H9 (cell line): Measurements from ENCODE around the gene CHADL. TPM values are rescaled to one million over a fixed set of nuclear protein-coding genes. Genes with fewer than 3 reads are reported as not detected.

Experiments
- DNase-seq: peaks from one replicate; pipeline ENCODE4 v3.0.0-alpha.2; 2017
- H2AFZ ChIP-seq: one replicate; pipeline ENCODE4 v1.6.1; 2013; ENCODE audit warnings: mild to moderate bottlenecking, low read length, control low read depth, moderate library complexity
- H2AK5ac ChIP-seq: 2 replicates; pipeline ENCODE4 v1.6.1; 2013; ENCODE audit warnings: low read length, control low read depth, mixed read lengths; ENCODE audit not compliant: insufficient read length
- H2BK120ac ChIP-seq: one replicate; pipeline ENCODE4 v1.6.1; 2013; ENCODE audit warnings: low read depth, mild to moderate bottlenecking, low read length, control low read depth, inconsistent platforms; ENCODE audit not compliant: poor library complexity, severe bottlenecking
- H2BK12ac ChIP-seq: 2 replicates; pipeline ENCODE4 v1.6.1; 2013; ENCODE audit warnings: low read length, control low read depth, mixed read lengths, low read depth; ENCODE audit not compliant: insufficient read length
- H2BK15ac ChIP-seq: 2 replicates; pipeline ENCODE4 v1.6.1; 2013; ENCODE audit warnings: low read depth, low read length, control low read depth
- H2BK20ac ChIP-seq: one replicate; pipeline ENCODE4 v1.6.1; 2013; ENCODE audit warnings: low read depth, mild to moderate bottlenecking, low read length, control low read depth, inconsistent platforms; ENCODE audit not compliant: poor library complexity, severe bottlenecking
- H2BK5ac ChIP-seq: 2 replicates; pipeline ENCODE4 v1.6.1; 2013; ENCODE audit warnings: low read length, control low read depth, mixed read lengths; ENCODE audit not compliant: insufficient read length
- H3K14ac ChIP-seq: 2 replicates; pipeline ENCODE4 v1.6.1; 2013; ENCODE audit warnings: low read length, control low read depth; ENCODE audit not compliant: insufficient read depth
- H3K18ac ChIP-seq: 2 replicates; pipeline ENCODE4 v1.6.1; 2013; ENCODE audit warnings: low read depth, mild to moderate bottlenecking, mixed read lengths, low read length, control low read depth; ENCODE audit not compliant: insufficient read length
- H3K23ac ChIP-seq: 2 replicates; pipeline ENCODE4 v1.6.1; 2013; ENCODE audit warnings: low read length, control low read depth, mixed read lengths, low read depth; ENCODE audit not compliant: insufficient read length
- H3K23me2 ChIP-seq: 2 replicates; pipeline ENCODE4 v1.6.1; 2013; ENCODE audit warnings: low read depth, mild to moderate bottlenecking, mixed read lengths, low read length, control low read depth; ENCODE audit not compliant: insufficient read length, poor library complexity, severe bottlenecking
- H3K27ac ChIP-seq: 2 replicates; pipeline ENCODE4 v1.5.1; 2013; ENCODE audit warnings: low read length, control low read depth, mixed read lengths, low read depth; ENCODE audit not compliant: insufficient read length
- H3K27me3 ChIP-seq: 2 replicates; pipeline ENCODE4 v1.6.1; 2013; ENCODE audit warnings: low read length, control low read depth, inconsistent platforms; ENCODE audit not compliant: insufficient read depth
- H3K4ac ChIP-seq: 2 replicates; pipeline ENCODE4 v1.6.1; 2013; ENCODE audit warnings: low read depth, mild to moderate bottlenecking, control low read depth, inconsistent platforms, low read length, moderate library complexity
- H3K4me1 ChIP-seq: 2 replicates; pipeline ENCODE4 v1.6.1; 2013; ENCODE audit warnings: low read length, control low read depth, inconsistent platforms; ENCODE audit not compliant: insufficient read depth
- H3K4me2 ChIP-seq: 2 replicates; pipeline ENCODE4 v1.6.1; 2013; ENCODE audit warnings: low read length, control low read depth, mixed read lengths; ENCODE audit not compliant: insufficient read length, insufficient read depth
- H3K56ac ChIP-seq: 2 replicates; pipeline ENCODE4 v1.6.1; 2013; ENCODE audit warnings: low read depth, mild to moderate bottlenecking, mixed read lengths, low read length, control low read depth; ENCODE audit not compliant: insufficient read length
- H3K79me1 ChIP-seq: 2 replicates; pipeline ENCODE4 v1.6.1; 2013; ENCODE audit warnings: low read depth, mild to moderate bottlenecking, moderate library complexity, low read length, control low read depth, inconsistent platforms; ENCODE audit not compliant: insufficient read depth, poor library complexity, severe bottlenecking
- H3K79me2 ChIP-seq: 2 replicates; pipeline ENCODE4 v1.6.1; 2013; ENCODE audit warnings: low read length, control low read depth, inconsistent platforms; ENCODE audit not compliant: insufficient read depth
- H3K9ac ChIP-seq: 2 replicates; pipeline ENCODE4 v1.6.1; 2013; ENCODE audit warnings: low read length, control low read depth, mixed read lengths; ENCODE audit not compliant: insufficient read length; ENCODE audit errors: extremely low read depth
- H3K9me3 ChIP-seq: one replicate; pipeline ENCODE4 v1.6.1; 2013; ENCODE audit warnings: low read depth, low read length, inconsistent platforms; ENCODE audit not compliant: control insufficient read depth
- H3T11ph ChIP-seq: one replicate; pipeline ENCODE4 v1.6.1; 2013; ENCODE audit warnings: mild to moderate bottlenecking, low read length, control low read depth, inconsistent platforms
- H4K20me1 ChIP-seq: one replicate; pipeline ENCODE4 v1.6.1; 2013; ENCODE audit not compliant: control insufficient read depth, insufficient read length, insufficient read depth
- H4K5ac ChIP-seq: 2 replicates; pipeline ENCODE4 v1.6.1; 2013; ENCODE audit warnings: low read depth, mild to moderate bottlenecking, mixed read lengths, low read length, control low read depth; ENCODE audit not compliant: insufficient read length
- H4K8ac ChIP-seq: replicated peaks from 2 replicates; pipeline ENCODE4 v1.6.1; 2013; ENCODE audit warnings: low read length, control low read depth, mixed read lengths, low read depth; ENCODE audit not compliant: insufficient read length
- H4K91ac ChIP-seq: 2 replicates; pipeline ENCODE4 v1.6.1; 2013; ENCODE audit warnings: low read depth, mild to moderate bottlenecking, moderate library complexity, mixed read lengths, low read length, control low read depth; ENCODE audit not compliant: insufficient read length
- H3K27ac Mint-ChIP-seq, 3 experiments: 2 replicates in 2 of 3; 3 replicates in 1 of 3; pipeline ENCODE4 v1.8.0; 2020 to 2021; ENCODE audit warnings: mixed read lengths in 3 of 3, mild to moderate bottlenecking in 1 of 3, moderate library complexity in 1 of 3
- H3K27me3 Mint-ChIP-seq: 2 replicates; pipeline ENCODE4 v1.8.0; 2021; ENCODE audit warnings: low read depth, mild to moderate bottlenecking, moderate library complexity, mixed read lengths
- H3K36me3 Mint-ChIP-seq, 3 experiments: 2 replicates in 2 of 3; 3 replicates in 1 of 3; pipeline ENCODE4 v1.8.0; 2020 to 2021; ENCODE audit warnings: low read depth in 3 of 3, mixed read lengths in 3 of 3; ENCODE audit not compliant: insufficient read depth in 1 of 3
- H3K4me1 Mint-ChIP-seq, 2 experiments: 2 replicates each; pipeline ENCODE4 v1.8.0; 2020; ENCODE audit warnings: mixed read lengths in 2 of 2
- H3K4me3 Mint-ChIP-seq, 2 experiments: 2 replicates in 1 of 2; 3 replicates in 1 of 2; pipeline ENCODE4 v1.8.0; 2020 to 2021; ENCODE audit warnings: mild to moderate bottlenecking in 2 of 2, mixed read lengths in 2 of 2, moderate library complexity in 1 of 2
- H3K9me3 Mint-ChIP-seq, 2 experiments: 2 replicates in 1 of 2; 3 replicates in 1 of 2; pipeline ENCODE4 v1.8.0; 2020; ENCODE audit warnings: mild to moderate bottlenecking in 2 of 2, mixed read lengths in 2 of 2, moderate library complexity in 1 of 2
- WGBS: extraction: QIAGEN DNeasy Blood & Tissue Kit; methylation state at CpG from one replicate; pipeline ENCODE4 v1.1.7; 2013; ENCODE audit warnings: missing lambda C conversion rate, low lambda C conversion rate, mixed read lengths; ENCODE audit not compliant: insufficient read length; ENCODE audit errors: extremely low coverage; 5-methylcytosine and 5-hydroxymethylcytosine counted together
- total RNA-seq: library from RNA; stranded (reverse); gene quantifications from 2 replicates; pipeline ENCODE4 v1.2.1, GENCODE V29; 2021
- TF ChIP-seq, protein P1 (sequence below): fragments of 200-600 bp; sonication (generic); conservative IDR thresholded peaks from 3 replicates; pipeline ENCODE4 v1.8.0; 2021; ENCODE audit warnings: antibody characterized with exemption, mild to moderate bottlenecking

Gene CHADL
- total RNA-seq, 1 experiment from 2014 or later, result 1.6 TPM

DNA sequence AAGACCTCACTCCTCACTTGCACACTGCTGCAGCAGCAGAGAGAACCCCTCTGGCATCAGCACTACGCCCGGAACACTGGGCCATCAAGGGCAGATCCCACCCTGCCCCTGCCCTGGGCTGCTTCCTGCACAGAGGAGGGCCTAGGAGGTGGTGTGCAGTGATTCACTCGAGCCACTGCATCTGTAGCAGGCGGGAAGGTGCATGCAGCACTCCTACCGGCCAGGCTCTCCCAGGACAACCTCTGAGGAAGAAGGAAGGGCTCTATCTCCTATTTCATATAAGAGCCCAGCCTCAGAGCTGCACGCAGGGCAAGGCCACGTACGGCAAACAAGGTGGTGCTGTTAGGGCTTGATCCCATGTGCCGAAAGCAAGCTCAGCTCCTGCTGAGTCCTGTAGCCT lies 31.1 kb upstream of the CHADL start:
- TF ChIP-seq, protein P1, sequence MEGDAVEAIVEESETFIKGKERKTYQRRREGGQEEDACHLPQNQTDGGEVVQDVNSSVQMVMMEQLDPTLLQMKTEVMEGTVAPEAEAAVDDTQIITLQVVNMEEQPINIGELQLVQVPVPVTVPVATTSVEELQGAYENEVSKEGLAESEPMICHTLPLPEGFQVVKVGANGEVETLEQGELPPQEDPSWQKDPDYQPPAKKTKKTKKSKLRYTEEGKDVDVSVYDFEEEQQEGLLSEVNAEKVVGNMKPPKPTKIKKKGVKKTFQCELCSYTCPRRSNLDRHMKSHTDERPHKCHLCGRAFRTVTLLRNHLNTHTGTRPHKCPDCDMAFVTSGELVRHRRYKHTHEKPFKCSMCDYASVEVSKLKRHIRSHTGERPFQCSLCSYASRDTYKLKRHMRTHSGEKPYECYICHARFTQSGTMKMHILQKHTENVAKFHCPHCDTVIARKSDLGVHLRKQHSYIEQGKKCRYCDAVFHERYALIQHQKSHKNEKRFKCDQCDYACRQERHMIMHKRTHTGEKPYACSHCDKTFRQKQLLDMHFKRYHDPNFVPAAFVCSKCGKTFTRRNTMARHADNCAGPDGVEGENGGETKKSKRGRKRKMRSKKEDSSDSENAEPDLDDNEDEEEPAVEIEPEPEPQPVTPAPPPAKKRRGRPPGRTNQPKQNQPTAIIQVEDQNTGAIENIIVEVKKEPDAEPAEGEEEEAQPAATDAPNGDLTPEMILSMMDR, result no peak

More for the DNA sequence above, 31.1 kb upstream of the CHADL start:
- Histone ChIP-seq H3K4me2 (no peak overlapping the region), H2AK5ac (no peak overlapping the region), H2BK120ac (no peak overlapping the region), H3K4me1 (no peaks in the 10 kb centered on the region), H4K20me1 (no peaks in the 10 kb centered on the region), H3K79me2 (no peaks in the 10 kb centered on the region), H3K4ac (no peak overlapping the region), H2AFZ (no peak overlapping the region), H3K23ac (no peak overlapping the region), H2BK20ac (no peak overlapping the region), H3K18ac (no peak overlapping the region), H3K27me3 (no peaks in the 10 kb centered on the region), H3K9me3 (no peaks in the 10 kb centered on the region), H2BK15ac (no peak overlapping the region), H2BK12ac (no peak overlapping the region), H3K9ac (no peak overlapping the region), H3K56ac (no peak overlapping the region), H2BK5ac (no peak overlapping the region), H4K91ac (no peak overlapping the region), H4K5ac (no peak overlapping the region), H3K27ac (no peak overlapping the region), H3T11ph (no peak overlapping the region), H3K79me1 (no peaks in the 10 kb centered on the region), H4K8ac (no peak overlapping the region), H3K14ac (no peak overlapping the region), H3K23me2 (no peaks in the 10 kb centered on the region)
- no peaks in the 10 kb centered on the region for H3K4me1 Mint-ChIP-seq
- H3K27me3 Mint-ChIP-seq, result no peaks in the 10 kb centered on the region; the same call in none of the 2 replicates
- no peak overlapping the region for H3K4me3 Mint-ChIP-seq
- DNase-seq, result no peak
- no CpG with 5 or more reads among the region's 9 CpGs for WGBS
- peak overlapping the region in 2 of 3 experiments; percentile 40 to 77; a peak in 3 of 7 replicates for H3K27ac Mint-ChIP-seq
- H3K9me3 Mint-ChIP-seq, result no peaks in the 10 kb centered on the region
- peaks cover 49 to 86% (median 74%) of the 10 kb centered on the region in 3 experiments; a peak in 6 of 7 replicates for H3K36me3 Mint-ChIP-seq
